Type B pancreatic cell (in vitro differentiated cells): ENCODE measurements around the gene NIPA2. TPM values are rescaled to one million over a fixed set of nuclear protein-coding genes. Genes with fewer than 3 reads are reported as not detected.

Source experiments
- DNase-seq: peaks from one replicate; pipeline ENCODE4 v3.0.0; 2021; ENCODE audit warnings: mixed read lengths; ENCODE audit not compliant: unreplicated experiment; ENCODE audit errors: extremely low spot score
- H3K27ac Mint-ChIP-seq: 2 replicates; pipeline ENCODE4 v1.8.0; 2021; ENCODE audit warnings: mild to moderate bottlenecking, mixed read lengths
- H3K27me3 Mint-ChIP-seq: 2 replicates; pipeline ENCODE4 v1.8.0; 2021; ENCODE audit warnings: mixed read lengths
- H3K36me3 Mint-ChIP-seq: 2 replicates; pipeline ENCODE4 v1.8.0; 2021; ENCODE audit warnings: mixed read lengths
- H3K4me1 Mint-ChIP-seq: one replicate; pipeline ENCODE4 v1.8.0; 2021; ENCODE audit warnings: mixed read lengths; ENCODE audit not compliant: unreplicated experiment
- H3K4me3 Mint-ChIP-seq: 2 replicates; pipeline ENCODE4 v1.8.0; 2021; ENCODE audit warnings: mild to moderate bottlenecking, mixed read lengths
- H3K9me3 Mint-ChIP-seq: 2 replicates; pipeline ENCODE4 v1.8.0; 2021; ENCODE audit warnings: mixed read lengths
- CTCF ChIP-seq: fragments of 200-600 bp; sonication (generic); conservative IDR thresholded peaks from 2 replicates; pipeline ENCODE4 v1.5.0; 2021; ENCODE audit warnings: antibody characterized with exemption, mild to moderate bottlenecking
- total RNA-seq: library from RNA; stranded (reverse); gene quantifications from 2 replicates; pipeline ENCODE4 v1.2.1, GENCODE V29; 2021; ENCODE audit warnings: low replicate concordance

Gene NIPA2
- total RNA-seq, 1 donor from 2014 or later: 48.7 TPM

- H3K9me3 Mint-ChIP-seq: no peaks in the 10 kb centered on the region
- no peak overlapping the region for H3K4me3 Mint-ChIP-seq
- H3K36me3 Mint-ChIP-seq: peaks cover 17% of the 10 kb centered on the region
- no peak overlapping the region for H3K27ac Mint-ChIP-seq
- H3K27me3 Mint-ChIP-seq: no peaks in the 10 kb centered on the region
- no peak for DNase-seq
- H3K4me1 Mint-ChIP-seq: no peaks in the 10 kb centered on the region
- no peak for TF ChIP-seq CTCF
Observed at GRCh38 chr15:22893881-22894280, 55.4 kb downstream of the NIPA2 start.

GRCh38 chr15:22895465-22896190 is 57.2 kb downstream of the NIPA2 start:
- H3K27ac Mint-ChIP-seq: peak overlapping the region; percentile 95
- H3K36me3 Mint-ChIP-seq: peaks cover 25% of the 10 kb centered on the region
- no peak for DNase-seq
- no peak for TF ChIP-seq CTCF
- no peaks in the 10 kb centered on the region for H3K27me3 Mint-ChIP-seq
- H3K4me3 Mint-ChIP-seq: peak overlapping the region; percentile 64
- H3K9me3 Mint-ChIP-seq: no peaks in the 10 kb centered on the region
- no peaks in the 10 kb centered on the region for H3K4me1 Mint-ChIP-seq

GRCh38 chr15:22902046-22902445 is 63.6 kb downstream of the NIPA2 start:
- Mint-ChIP-seq H3K27me3 (no peaks in the 10 kb centered on the region), H3K9me3 (no peaks in the 10 kb centered on the region), H3K4me1 (no peaks in the 10 kb centered on the region), H3K36me3 (peaks cover 21% of the 10 kb centered on the region), H3K4me3 (no peak overlapping the region), H3K27ac (no peak overlapping the region)
- TF ChIP-seq CTCF: no peak
- DNase-seq: no peak

- no peaks in the 10 kb centered on the region for H3K9me3 Mint-ChIP-seq
- H3K27me3 Mint-ChIP-seq: no peaks in the 10 kb centered on the region
- peaks cover 21% of the 10 kb centered on the region for H3K36me3 Mint-ChIP-seq
- no peak for TF ChIP-seq CTCF
- no peak overlapping the region for H3K27ac Mint-ChIP-seq
- no peak overlapping the region for H3K4me3 Mint-ChIP-seq
- DNase-seq: no peak
- no peaks in the 10 kb centered on the region for H3K4me1 Mint-ChIP-seq
Observed at GRCh38 chr15:22902578-22902977, 64.1 kb downstream of the NIPA2 start.

GRCh38 chr15:22902981-22903380 is 64.5 kb downstream of the NIPA2 start:
- H3K27me3 Mint-ChIP-seq: no peaks in the 10 kb centered on the region
- no peak for TF ChIP-seq CTCF
- DNase-seq: no peak
- no peaks in the 10 kb centered on the region for H3K4me1 Mint-ChIP-seq
- H3K9me3 Mint-ChIP-seq: no peaks in the 10 kb centered on the region
- no peak overlapping the region for H3K27ac Mint-ChIP-seq
- H3K36me3 Mint-ChIP-seq: peaks cover 21% of the 10 kb centered on the region
- H3K4me3 Mint-ChIP-seq: no peak overlapping the region
